H9 (cell line): ENCODE data around the gene PLXNA4. TPM values are rescaled to one million over a fixed set of nuclear protein-coding genes. Genes with fewer than 3 reads are reported as not detected.

Experiments
- DNase-seq: peaks from one replicate; pipeline ENCODE4 v3.0.0-alpha.2; 2017
- H2AFZ ChIP-seq: one replicate; pipeline ENCODE4 v1.6.1; 2013; ENCODE audit warnings: mild to moderate bottlenecking, low read length, control low read depth, moderate library complexity
- H2AK5ac ChIP-seq: 2 replicates; pipeline ENCODE4 v1.6.1; 2013; ENCODE audit warnings: low read length, control low read depth, mixed read lengths; ENCODE audit not compliant: insufficient read length
- H2BK120ac ChIP-seq: one replicate; pipeline ENCODE4 v1.6.1; 2013; ENCODE audit warnings: low read depth, mild to moderate bottlenecking, low read length, control low read depth, inconsistent platforms; ENCODE audit not compliant: poor library complexity, severe bottlenecking
- H2BK12ac ChIP-seq: 2 replicates; pipeline ENCODE4 v1.6.1; 2013; ENCODE audit warnings: low read length, control low read depth, mixed read lengths, low read depth; ENCODE audit not compliant: insufficient read length
- H2BK15ac ChIP-seq: 2 replicates; pipeline ENCODE4 v1.6.1; 2013; ENCODE audit warnings: low read depth, low read length, control low read depth
- H2BK20ac ChIP-seq: one replicate; pipeline ENCODE4 v1.6.1; 2013; ENCODE audit warnings: low read depth, mild to moderate bottlenecking, low read length, control low read depth, inconsistent platforms; ENCODE audit not compliant: poor library complexity, severe bottlenecking
- H2BK5ac ChIP-seq: 2 replicates; pipeline ENCODE4 v1.6.1; 2013; ENCODE audit warnings: low read length, control low read depth, mixed read lengths; ENCODE audit not compliant: insufficient read length
- H3K14ac ChIP-seq: 2 replicates; pipeline ENCODE4 v1.6.1; 2013; ENCODE audit warnings: low read length, control low read depth; ENCODE audit not compliant: insufficient read depth
- H3K18ac ChIP-seq: 2 replicates; pipeline ENCODE4 v1.6.1; 2013; ENCODE audit warnings: low read depth, mild to moderate bottlenecking, mixed read lengths, low read length, control low read depth; ENCODE audit not compliant: insufficient read length
- H3K23ac ChIP-seq: 2 replicates; pipeline ENCODE4 v1.6.1; 2013; ENCODE audit warnings: low read length, control low read depth, mixed read lengths, low read depth; ENCODE audit not compliant: insufficient read length
- H3K23me2 ChIP-seq: 2 replicates; pipeline ENCODE4 v1.6.1; 2013; ENCODE audit warnings: low read depth, mild to moderate bottlenecking, mixed read lengths, low read length, control low read depth; ENCODE audit not compliant: insufficient read length, poor library complexity, severe bottlenecking
- H3K27ac ChIP-seq: 2 replicates; pipeline ENCODE4 v1.5.1; 2013; ENCODE audit warnings: low read length, control low read depth, mixed read lengths, low read depth; ENCODE audit not compliant: insufficient read length
- H3K27me3 ChIP-seq: 2 replicates; pipeline ENCODE4 v1.6.1; 2013; ENCODE audit warnings: low read length, control low read depth, inconsistent platforms; ENCODE audit not compliant: insufficient read depth
- H3K4ac ChIP-seq: 2 replicates; pipeline ENCODE4 v1.6.1; 2013; ENCODE audit warnings: low read depth, mild to moderate bottlenecking, control low read depth, inconsistent platforms, low read length, moderate library complexity
- H3K4me1 ChIP-seq: 2 replicates; pipeline ENCODE4 v1.6.1; 2013; ENCODE audit warnings: low read length, control low read depth, inconsistent platforms; ENCODE audit not compliant: insufficient read depth
- H3K4me2 ChIP-seq: 2 replicates; pipeline ENCODE4 v1.6.1; 2013; ENCODE audit warnings: low read length, control low read depth, mixed read lengths; ENCODE audit not compliant: insufficient read length, insufficient read depth
- H3K56ac ChIP-seq: 2 replicates; pipeline ENCODE4 v1.6.1; 2013; ENCODE audit warnings: low read depth, mild to moderate bottlenecking, mixed read lengths, low read length, control low read depth; ENCODE audit not compliant: insufficient read length
- H3K79me1 ChIP-seq: 2 replicates; pipeline ENCODE4 v1.6.1; 2013; ENCODE audit warnings: low read depth, mild to moderate bottlenecking, moderate library complexity, low read length, control low read depth, inconsistent platforms; ENCODE audit not compliant: insufficient read depth, poor library complexity, severe bottlenecking
- H3K79me2 ChIP-seq: 2 replicates; pipeline ENCODE4 v1.6.1; 2013; ENCODE audit warnings: low read length, control low read depth, inconsistent platforms; ENCODE audit not compliant: insufficient read depth
- H3K9ac ChIP-seq: 2 replicates; pipeline ENCODE4 v1.6.1; 2013; ENCODE audit warnings: low read length, control low read depth, mixed read lengths; ENCODE audit not compliant: insufficient read length; ENCODE audit errors: extremely low read depth
- H3K9me3 ChIP-seq: one replicate; pipeline ENCODE4 v1.6.1; 2013; ENCODE audit warnings: low read depth, low read length, inconsistent platforms; ENCODE audit not compliant: control insufficient read depth
- H3T11ph ChIP-seq: one replicate; pipeline ENCODE4 v1.6.1; 2013; ENCODE audit warnings: mild to moderate bottlenecking, low read length, control low read depth, inconsistent platforms
- H4K20me1 ChIP-seq: one replicate; pipeline ENCODE4 v1.6.1; 2013; ENCODE audit not compliant: control insufficient read depth, insufficient read length, insufficient read depth
- H4K5ac ChIP-seq: 2 replicates; pipeline ENCODE4 v1.6.1; 2013; ENCODE audit warnings: low read depth, mild to moderate bottlenecking, mixed read lengths, low read length, control low read depth; ENCODE audit not compliant: insufficient read length
- H4K8ac ChIP-seq: replicated peaks from 2 replicates; pipeline ENCODE4 v1.6.1; 2013; ENCODE audit warnings: low read length, control low read depth, mixed read lengths, low read depth; ENCODE audit not compliant: insufficient read length
- H4K91ac ChIP-seq: 2 replicates; pipeline ENCODE4 v1.6.1; 2013; ENCODE audit warnings: low read depth, mild to moderate bottlenecking, moderate library complexity, mixed read lengths, low read length, control low read depth; ENCODE audit not compliant: insufficient read length
- H3K27ac Mint-ChIP-seq, 3 experiments: 2 replicates in 2 of 3; 3 replicates in 1 of 3; pipeline ENCODE4 v1.8.0; 2020 to 2021; ENCODE audit warnings: mixed read lengths in 3 of 3, mild to moderate bottlenecking in 1 of 3, moderate library complexity in 1 of 3
- H3K27me3 Mint-ChIP-seq: 2 replicates; pipeline ENCODE4 v1.8.0; 2021; ENCODE audit warnings: low read depth, mild to moderate bottlenecking, moderate library complexity, mixed read lengths
- H3K36me3 Mint-ChIP-seq, 3 experiments: 2 replicates in 2 of 3; 3 replicates in 1 of 3; pipeline ENCODE4 v1.8.0; 2020 to 2021; ENCODE audit warnings: low read depth in 3 of 3, mixed read lengths in 3 of 3; ENCODE audit not compliant: insufficient read depth in 1 of 3
- H3K4me1 Mint-ChIP-seq, 2 experiments: 2 replicates each; pipeline ENCODE4 v1.8.0; 2020; ENCODE audit warnings: mixed read lengths in 2 of 2
- H3K4me3 Mint-ChIP-seq, 2 experiments: 2 replicates in 1 of 2; 3 replicates in 1 of 2; pipeline ENCODE4 v1.8.0; 2020 to 2021; ENCODE audit warnings: mild to moderate bottlenecking in 2 of 2, mixed read lengths in 2 of 2, moderate library complexity in 1 of 2
- H3K9me3 Mint-ChIP-seq, 2 experiments: 2 replicates in 1 of 2; 3 replicates in 1 of 2; pipeline ENCODE4 v1.8.0; 2020; ENCODE audit warnings: mild to moderate bottlenecking in 2 of 2, mixed read lengths in 2 of 2, moderate library complexity in 1 of 2
- WGBS: extraction: QIAGEN DNeasy Blood & Tissue Kit; methylation state at CpG from one replicate; pipeline ENCODE4 v1.1.7; 2013; ENCODE audit warnings: missing lambda C conversion rate, low lambda C conversion rate, mixed read lengths; ENCODE audit not compliant: insufficient read length; ENCODE audit errors: extremely low coverage; 5-methylcytosine and 5-hydroxymethylcytosine counted together
- total RNA-seq: library from RNA; stranded (reverse); gene quantifications from 2 replicates; pipeline ENCODE4 v1.2.1, GENCODE V29; 2021
- TF ChIP-seq, protein P1 (sequence below): fragments of 200-600 bp; sonication (generic); conservative IDR thresholded peaks from 3 replicates; pipeline ENCODE4 v1.8.0; 2021; ENCODE audit warnings: antibody characterized with exemption, mild to moderate bottlenecking

PLXNA4 gene
- total RNA-seq, 1 experiment from 2014 or later = 0.35 TPM

DNA sequence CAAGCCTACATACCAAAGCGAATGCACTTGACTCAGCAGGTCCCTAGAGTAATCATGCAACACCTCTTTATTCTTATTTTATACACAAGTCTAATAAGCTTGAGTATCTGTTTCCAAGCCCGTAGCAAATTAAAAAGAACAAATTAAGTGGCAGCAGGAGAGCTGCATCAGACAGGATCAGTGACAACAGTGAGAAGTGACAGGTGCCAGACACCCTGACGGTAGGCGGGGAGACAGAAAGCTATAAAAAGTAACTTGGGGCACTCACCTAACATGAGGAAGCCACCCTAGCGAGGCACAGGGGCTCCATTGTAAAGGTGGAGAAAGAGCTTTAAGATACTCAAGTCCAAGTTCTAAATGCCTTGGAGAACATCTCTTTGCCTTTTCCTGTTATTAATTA is 174.2 kb downstream of the PLXNA4 start:
- H3K27me3 Mint-ChIP-seq = peaks cover 2% of the 10 kb centered on the region; the same call in 1 of the 2 replicates
- Histone ChIP-seq H4K8ac (no peak overlapping the region), H3K9me3 (no peaks in the 10 kb centered on the region), H2BK20ac (no peak overlapping the region), H4K20me1 (no peaks in the 10 kb centered on the region), H3K23ac (no peak overlapping the region), H3K27ac (no peak overlapping the region), H2AFZ (no peak overlapping the region), H3K9ac (no peak overlapping the region), H3K18ac (no peak overlapping the region), H3K14ac (no peak overlapping the region), H3K4me2 (no peak overlapping the region), H3K4ac (no peak overlapping the region), H4K5ac (no peak overlapping the region), H2BK12ac (no peak overlapping the region), H2AK5ac (no peak overlapping the region), H3K56ac (no peak overlapping the region), H2BK120ac (no peak overlapping the region), H3K4me1 (peaks cover 5% of the 10 kb centered on the region; the same call in 1 of the 2 replicates), H3K23me2 (no peaks in the 10 kb centered on the region), H4K91ac (no peak overlapping the region), H3K79me2 (no peaks in the 10 kb centered on the region), H3T11ph (no peak overlapping the region), H2BK15ac (no peak overlapping the region), H3K79me1 (no peaks in the 10 kb centered on the region), H3K27me3 (no peaks in the 10 kb centered on the region), H2BK5ac (no peak overlapping the region)
- TF ChIP-seq, protein P1, sequence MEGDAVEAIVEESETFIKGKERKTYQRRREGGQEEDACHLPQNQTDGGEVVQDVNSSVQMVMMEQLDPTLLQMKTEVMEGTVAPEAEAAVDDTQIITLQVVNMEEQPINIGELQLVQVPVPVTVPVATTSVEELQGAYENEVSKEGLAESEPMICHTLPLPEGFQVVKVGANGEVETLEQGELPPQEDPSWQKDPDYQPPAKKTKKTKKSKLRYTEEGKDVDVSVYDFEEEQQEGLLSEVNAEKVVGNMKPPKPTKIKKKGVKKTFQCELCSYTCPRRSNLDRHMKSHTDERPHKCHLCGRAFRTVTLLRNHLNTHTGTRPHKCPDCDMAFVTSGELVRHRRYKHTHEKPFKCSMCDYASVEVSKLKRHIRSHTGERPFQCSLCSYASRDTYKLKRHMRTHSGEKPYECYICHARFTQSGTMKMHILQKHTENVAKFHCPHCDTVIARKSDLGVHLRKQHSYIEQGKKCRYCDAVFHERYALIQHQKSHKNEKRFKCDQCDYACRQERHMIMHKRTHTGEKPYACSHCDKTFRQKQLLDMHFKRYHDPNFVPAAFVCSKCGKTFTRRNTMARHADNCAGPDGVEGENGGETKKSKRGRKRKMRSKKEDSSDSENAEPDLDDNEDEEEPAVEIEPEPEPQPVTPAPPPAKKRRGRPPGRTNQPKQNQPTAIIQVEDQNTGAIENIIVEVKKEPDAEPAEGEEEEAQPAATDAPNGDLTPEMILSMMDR = no peak
- no peaks in the 10 kb centered on the region for H3K36me3 Mint-ChIP-seq
- H3K9me3 Mint-ChIP-seq = no peaks in the 10 kb centered on the region
- no CpG with 5 or more reads among the region's 5 CpGs for WGBS
- H3K4me3 Mint-ChIP-seq = no peak overlapping the region
- peaks cover 19 to 31% of the 10 kb centered on the region in 2 experiments for H3K4me1 Mint-ChIP-seq
- DNase-seq = no peak
- no peak overlapping the region for H3K27ac Mint-ChIP-seq
